Glutamatergic neuron (in vitro differentiated cells): ENCODE measurements around the gene HBEGF. TPM values are rescaled to one million over a fixed set of nuclear protein-coding genes. Genes with fewer than 3 reads are reported as not detected.
A peak's percentile ranks its signal among the peaks of the same experiment; 100 is the strongest.

ENCODE experiments used
- DNase-seq: peaks from one replicate; pipeline ENCODE4 v3.0.0; 2022
- H3K27ac Mint-ChIP-seq: one replicate; pipeline ENCODE4 v1.8.0; 2020; ENCODE audit warnings: mild to moderate bottlenecking, mixed read lengths, inconsistent platforms; ENCODE audit not compliant: unreplicated experiment
- H3K27me3 Mint-ChIP-seq: one replicate; pipeline ENCODE4 v1.8.0; 2020; ENCODE audit warnings: mild to moderate bottlenecking, moderate library complexity, mixed read lengths, inconsistent platforms; ENCODE audit not compliant: unreplicated experiment
- H3K36me3 Mint-ChIP-seq: one replicate; pipeline ENCODE4 v1.8.0; 2020; ENCODE audit warnings: mild to moderate bottlenecking, mixed read lengths, inconsistent platforms; ENCODE audit not compliant: unreplicated experiment
- H3K4me1 Mint-ChIP-seq: one replicate; pipeline ENCODE4 v1.8.0; 2020; ENCODE audit warnings: mild to moderate bottlenecking, low read depth, mixed read lengths, inconsistent platforms; ENCODE audit not compliant: unreplicated experiment
- H3K4me3 Mint-ChIP-seq: one replicate; pipeline ENCODE4 v1.8.0; 2020; ENCODE audit warnings: mild to moderate bottlenecking, mixed read lengths, inconsistent platforms; ENCODE audit not compliant: unreplicated experiment
- H3K9me3 Mint-ChIP-seq: one replicate; pipeline ENCODE4 v1.8.0; 2020; ENCODE audit warnings: mild to moderate bottlenecking, moderate library complexity, mixed read lengths, inconsistent platforms; ENCODE audit not compliant: unreplicated experiment
- total RNA-seq: library from RNA; stranded (reverse); fragmentation: NEBNext Ultra II Directional; extraction: Animal tissue kit (Norgen Biotek cat#: 25700); gene quantifications from one replicate; pipeline ENCODE4 v1.2.1, GENCODE V29; 2021; ENCODE audit not compliant: unreplicated experiment
- TF ChIP-seq, protein P1 (sequence below): fragments of 200-600 bp; sonication (generic); IDR thresholded peaks from one replicate; pipeline ENCODE4 v1.5.0; 2021; ENCODE audit not compliant: partially characterized antibody, unreplicated experiment

HBEGF gene
- total RNA-seq, 1 donor from 2014 or later, result 2.5 TPM

GRCh38 chr5:140361901-140362300, 15.5 kb upstream of the HBEGF start:
- no peak for DNase-seq

GRCh38 chr5:140360681-140361479, 14.5 kb upstream of the HBEGF start:
- Mint-ChIP-seq H3K4me1 (peaks cover 3% of the 10 kb centered on the region), H3K27me3 (peaks cover 7% of the 10 kb centered on the region), H3K36me3 (no peaks in the 10 kb centered on the region), H3K4me3 (no peak overlapping the region), H3K27ac (no peak overlapping the region), H3K9me3 (peaks cover 4% of the 10 kb centered on the region)
- TF ChIP-seq, protein P1, sequence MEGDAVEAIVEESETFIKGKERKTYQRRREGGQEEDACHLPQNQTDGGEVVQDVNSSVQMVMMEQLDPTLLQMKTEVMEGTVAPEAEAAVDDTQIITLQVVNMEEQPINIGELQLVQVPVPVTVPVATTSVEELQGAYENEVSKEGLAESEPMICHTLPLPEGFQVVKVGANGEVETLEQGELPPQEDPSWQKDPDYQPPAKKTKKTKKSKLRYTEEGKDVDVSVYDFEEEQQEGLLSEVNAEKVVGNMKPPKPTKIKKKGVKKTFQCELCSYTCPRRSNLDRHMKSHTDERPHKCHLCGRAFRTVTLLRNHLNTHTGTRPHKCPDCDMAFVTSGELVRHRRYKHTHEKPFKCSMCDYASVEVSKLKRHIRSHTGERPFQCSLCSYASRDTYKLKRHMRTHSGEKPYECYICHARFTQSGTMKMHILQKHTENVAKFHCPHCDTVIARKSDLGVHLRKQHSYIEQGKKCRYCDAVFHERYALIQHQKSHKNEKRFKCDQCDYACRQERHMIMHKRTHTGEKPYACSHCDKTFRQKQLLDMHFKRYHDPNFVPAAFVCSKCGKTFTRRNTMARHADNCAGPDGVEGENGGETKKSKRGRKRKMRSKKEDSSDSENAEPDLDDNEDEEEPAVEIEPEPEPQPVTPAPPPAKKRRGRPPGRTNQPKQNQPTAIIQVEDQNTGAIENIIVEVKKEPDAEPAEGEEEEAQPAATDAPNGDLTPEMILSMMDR, result no peak
- no peak for DNase-seq

More at GRCh38 chr5:140361901-140362300, 15.5 kb upstream of the HBEGF start:
- H3K36me3 Mint-ChIP-seq, result no peaks in the 10 kb centered on the region
- H3K4me3 Mint-ChIP-seq, result no peak overlapping the region
- peaks cover 4% of the 10 kb centered on the region for H3K9me3 Mint-ChIP-seq
- TF ChIP-seq, protein P1, result no peak
- H3K27ac Mint-ChIP-seq, result no peak overlapping the region
- peaks cover 7% of the 10 kb centered on the region for H3K27me3 Mint-ChIP-seq
- peaks cover 6% of the 10 kb centered on the region for H3K4me1 Mint-ChIP-seq

DNA sequence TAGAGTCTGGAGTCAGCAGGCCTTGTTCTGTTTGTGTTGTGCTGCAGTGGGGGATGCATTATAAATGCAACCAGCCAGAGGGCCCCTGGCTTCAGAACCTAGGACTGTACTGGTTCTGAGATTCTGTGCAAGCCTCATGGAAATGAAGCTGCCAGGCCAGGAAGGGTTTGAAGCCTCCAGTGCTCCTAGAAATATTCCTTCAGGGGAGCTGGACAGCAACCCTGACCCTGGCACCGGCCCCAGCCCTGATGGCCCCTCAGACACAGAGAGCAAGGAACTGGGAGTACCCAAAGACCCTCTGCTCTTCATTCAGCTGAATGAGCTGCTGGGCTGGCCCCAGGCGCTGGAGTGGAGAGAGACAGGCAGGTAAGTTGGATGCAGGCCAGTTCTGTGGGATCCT, 13.7 kb upstream of the HBEGF start, which contains the start of gene SLC4A9:
SLC4A9 (plus strand) TSS at position 94 of the 400 bp plus-strand sequence; CDS start at position 137, 43 bp downstream.
- Mint-ChIP-seq H3K9me3 (peaks cover 4% of the 10 kb centered on the region), H3K4me3 (no peak within 1 kb of the TSS), H3K27me3 (peaks cover 7% of the 10 kb centered on the region), H3K36me3 (no peaks in the 10 kb centered on the region), H3K4me1 (peaks cover 3% of the 10 kb centered on the region), H3K27ac (no peak within 1 kb of the TSS)
- DNase-seq, result no peak
- TF ChIP-seq, protein P1, result no peak

- peak; percentile 53 for DNase-seq
- no peak overlapping the region for H3K4me3 Mint-ChIP-seq
- TF ChIP-seq, protein P1, result peak; percentile 42
- H3K27me3 Mint-ChIP-seq, result peaks cover 5% of the 10 kb centered on the region
- H3K4me1 Mint-ChIP-seq, result peaks cover 3% of the 10 kb centered on the region
- no peak overlapping the region for H3K27ac Mint-ChIP-seq
- no peaks in the 10 kb centered on the region for H3K36me3 Mint-ChIP-seq
- peaks cover 4% of the 10 kb centered on the region for H3K9me3 Mint-ChIP-seq
Observed at GRCh38 chr5:140358738-140359310, 12.4 kb upstream of the HBEGF start.

GRCh38 chr5:140357726-140358093, 11.3 kb upstream of the HBEGF start:
- peaks cover 3% of the 10 kb centered on the region for H3K4me1 Mint-ChIP-seq
- DNase-seq, result peak; percentile 84
- TF ChIP-seq, protein P1, result peak; percentile 79
- peak overlapping the region; percentile 85 for H3K27ac Mint-ChIP-seq
- H3K27me3 Mint-ChIP-seq, result peaks cover 5% of the 10 kb centered on the region
- H3K9me3 Mint-ChIP-seq, result peaks cover 4% of the 10 kb centered on the region
- no peaks in the 10 kb centered on the region for H3K36me3 Mint-ChIP-seq
- no peak overlapping the region for H3K4me3 Mint-ChIP-seq
